Measurements from ENCODE around the gene GTF2A2. TPM values are rescaled to one million over a fixed set of nuclear protein-coding genes. Genes with fewer than 3 reads are reported as not detected.
"Not testable (repeated sequence)": the region's sequence is repeated elsewhere in the genome, so short reads cannot be mapped to it uniquely, and the experiment has no call there.

The GTF2A2 gene
- total RNA-seq, 6 experiments from 2014 or later, result 162 to 183 (median 183) TPM

GRCh38 chr15:59647085-59647484 is 10.2 kb downstream of the GTF2A2 start:
- Mint-ChIP-seq H3K4me3 (no peak overlapping the region), H3K36me3 (ENCODE audit: low read depth) (peaks cover 30% of the 10 kb centered on the region), H3K4me1 (ENCODE audit: low read depth) (peaks cover 37% of the 10 kb centered on the region)

GRCh38 chr15:59646277-59646676 is 11.0 kb downstream of the GTF2A2 start:
- Mint-ChIP-seq H3K4me1 (ENCODE audit: low read depth) (peaks cover 37% of the 10 kb centered on the region), H3K4me3 (no peak overlapping the region), H3K9me3 (no peaks in the 10 kb centered on the region), H3K27ac (no peak overlapping the region), H3K36me3 (ENCODE audit: low read depth) (peaks cover 30% of the 10 kb centered on the region), H3K27me3 (ENCODE audit: insufficient read depth) (no peaks in the 10 kb centered on the region)
- no peak for DNase-seq
- no peak for TF ChIP-seq CTCF (IDR thresholded peaks at IDR 0.05)

More at GRCh38 chr15:59647085-59647484, 10.2 kb downstream of the GTF2A2 start:
- Mint-ChIP-seq H3K27ac (no peak overlapping the region), H3K27me3 (ENCODE audit: insufficient read depth) (no peaks in the 10 kb centered on the region), H3K9me3 (no peaks in the 10 kb centered on the region)
- no peak for DNase-seq
- TF ChIP-seq CTCF (IDR thresholded peaks at IDR 0.05), result no peak

GRCh38 chr15:59645812-59646211 is 11.5 kb downstream of the GTF2A2 start:
- not testable (repeated sequence) for H3K9me3 Mint-ChIP-seq; H3K27me3 Mint-ChIP-seq (ENCODE audit: insufficient read depth); H3K4me3 Mint-ChIP-seq; H3K27ac Mint-ChIP-seq; DNase-seq
- Mint-ChIP-seq H3K36me3 (ENCODE audit: low read depth) (peaks cover 29% of the 10 kb centered on the region), H3K4me1 (ENCODE audit: low read depth) (peaks cover 35% of the 10 kb centered on the region)

GRCh38 chr15:59644756-59645155 is 12.6 kb downstream of the GTF2A2 start:
- peak overlapping the region; percentile 10; the same call in 1 of the 2 replicates for H3K27ac Mint-ChIP-seq
- DNase-seq, result no peak

GRCh38 chr15:59642351-59642750 is 15.0 kb downstream of the GTF2A2 start:
- no peak overlapping the region for H3K27ac Mint-ChIP-seq
- no peaks in the 10 kb centered on the region for H3K9me3 Mint-ChIP-seq
- no peak for DNase-seq
- H3K4me1 Mint-ChIP-seq (ENCODE audit: low read depth), result peaks cover 14% of the 10 kb centered on the region
- TF ChIP-seq CTCF (IDR thresholded peaks at IDR 0.05), result peak; percentile 70
- H3K4me3 Mint-ChIP-seq, result no peak overlapping the region
- H3K27me3 Mint-ChIP-seq (ENCODE audit: insufficient read depth), result peaks cover under 1% of the 10 kb centered on the region; the same call in 1 of the 2 replicates
- H3K36me3 Mint-ChIP-seq (ENCODE audit: low read depth), result peaks cover 29% of the 10 kb centered on the region

More at GRCh38 chr15:59644756-59645155, 12.6 kb downstream of the GTF2A2 start:
- no peak overlapping the region for H3K4me3 Mint-ChIP-seq
- peaks cover 19% of the 10 kb centered on the region for H3K36me3 Mint-ChIP-seq (ENCODE audit: low read depth)
- no peaks in the 10 kb centered on the region for H3K27me3 Mint-ChIP-seq (ENCODE audit: insufficient read depth)
- peaks cover 24% of the 10 kb centered on the region for H3K4me1 Mint-ChIP-seq (ENCODE audit: low read depth)
- TF ChIP-seq CTCF (IDR thresholded peaks at IDR 0.05), result no peak
- no peaks in the 10 kb centered on the region for H3K9me3 Mint-ChIP-seq

- not testable (repeated sequence) for H3K4me1 Mint-ChIP-seq (ENCODE audit: low read depth); H3K27ac Mint-ChIP-seq; DNase-seq; H3K9me3 Mint-ChIP-seq; H3K27me3 Mint-ChIP-seq (ENCODE audit: insufficient read depth); H3K4me3 Mint-ChIP-seq
- H3K36me3 Mint-ChIP-seq (ENCODE audit: low read depth), result peaks cover 16% of the 10 kb centered on the region
- peak; percentile 28 for TF ChIP-seq CTCF (IDR thresholded peaks at IDR 0.05)
Measured at GRCh38 chr15:59637507-59637906, 19.8 kb downstream of the GTF2A2 start.
